Upper lobe of left lung (tissue), 4 donors: ENCODE measurements around the gene SLAMF7.

ENCODE experiments used
- POLR2AphosphoS5 ChIP-seq, 2 donors: sonication (generic); formaldehyde crosslinking; IDR thresholded peaks; one replicate each; pipeline ENCODE4 v1.5.1; 2017; ENCODE audit warnings: antibody characterized with exemption in 2 of 2
- TF ChIP-seq, protein P1 (sequence below), 6 experiments: fragments of 450-650 bp in 4 of 6; fragments of 200-600 bp in 2 of 6; sonication (generic) in 2 of 6; IDR thresholded peaks; one replicate each; pipeline ENCODE4 v1.5.1; 2016 to 2019; ENCODE audit warnings: antibody characterized with exemption in 6 of 6

DNA sequence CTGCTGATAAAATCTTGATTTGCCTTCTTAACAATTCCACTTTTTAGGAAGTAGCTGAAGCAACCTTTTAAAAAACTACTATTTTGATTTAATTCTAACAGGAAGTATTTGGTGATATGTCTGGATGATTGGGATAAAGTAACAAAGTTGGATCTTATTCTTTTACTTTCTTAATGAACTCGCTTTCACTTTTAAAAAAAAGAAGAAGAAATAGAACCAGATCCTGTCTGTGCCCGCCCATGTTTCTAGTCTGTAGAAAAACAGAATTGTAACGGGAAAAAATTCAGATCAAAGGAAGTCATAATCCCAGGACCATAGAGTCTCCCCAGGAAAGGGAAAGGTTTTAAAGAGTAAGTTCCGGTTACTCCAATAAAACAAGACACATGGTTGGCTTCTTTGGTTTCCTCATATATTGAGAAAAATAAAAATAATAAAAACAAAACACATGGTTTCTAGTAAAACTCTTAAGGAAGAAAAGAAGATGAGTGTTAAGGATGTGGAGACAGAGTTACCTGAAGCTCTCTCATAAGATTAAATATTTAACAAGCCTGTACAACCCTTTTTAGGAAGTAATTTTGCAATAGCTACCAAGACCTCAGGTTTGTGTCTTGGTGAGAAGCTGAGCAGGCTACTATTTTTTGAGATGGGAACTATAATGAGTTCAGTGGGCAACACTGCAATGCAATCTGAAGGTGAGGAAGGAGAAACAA, 32.4 kb upstream of the SLAMF7 start:
- TF ChIP-seq, protein P1, sequence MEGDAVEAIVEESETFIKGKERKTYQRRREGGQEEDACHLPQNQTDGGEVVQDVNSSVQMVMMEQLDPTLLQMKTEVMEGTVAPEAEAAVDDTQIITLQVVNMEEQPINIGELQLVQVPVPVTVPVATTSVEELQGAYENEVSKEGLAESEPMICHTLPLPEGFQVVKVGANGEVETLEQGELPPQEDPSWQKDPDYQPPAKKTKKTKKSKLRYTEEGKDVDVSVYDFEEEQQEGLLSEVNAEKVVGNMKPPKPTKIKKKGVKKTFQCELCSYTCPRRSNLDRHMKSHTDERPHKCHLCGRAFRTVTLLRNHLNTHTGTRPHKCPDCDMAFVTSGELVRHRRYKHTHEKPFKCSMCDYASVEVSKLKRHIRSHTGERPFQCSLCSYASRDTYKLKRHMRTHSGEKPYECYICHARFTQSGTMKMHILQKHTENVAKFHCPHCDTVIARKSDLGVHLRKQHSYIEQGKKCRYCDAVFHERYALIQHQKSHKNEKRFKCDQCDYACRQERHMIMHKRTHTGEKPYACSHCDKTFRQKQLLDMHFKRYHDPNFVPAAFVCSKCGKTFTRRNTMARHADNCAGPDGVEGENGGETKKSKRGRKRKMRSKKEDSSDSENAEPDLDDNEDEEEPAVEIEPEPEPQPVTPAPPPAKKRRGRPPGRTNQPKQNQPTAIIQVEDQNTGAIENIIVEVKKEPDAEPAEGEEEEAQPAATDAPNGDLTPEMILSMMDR (IDR thresholded peaks at IDR 0.05): no peak
- no peak for TF ChIP-seq POLR2AphosphoS5 (IDR thresholded peaks at IDR 0.05)
